HS-27A (cell line): Measurements from ENCODE around the gene HMGN3.
"Not testable (repeated sequence)": the region's sequence is repeated elsewhere in the genome, so short reads cannot be mapped to it uniquely, and the experiment has no call there.

Source experiments
- DNase-seq: peaks from one replicate; pipeline ENCODE4 v3.0.0-alpha.2; 2012; ENCODE audit warnings: low read depth, missing footprints

Gene HMGN3

DNA sequence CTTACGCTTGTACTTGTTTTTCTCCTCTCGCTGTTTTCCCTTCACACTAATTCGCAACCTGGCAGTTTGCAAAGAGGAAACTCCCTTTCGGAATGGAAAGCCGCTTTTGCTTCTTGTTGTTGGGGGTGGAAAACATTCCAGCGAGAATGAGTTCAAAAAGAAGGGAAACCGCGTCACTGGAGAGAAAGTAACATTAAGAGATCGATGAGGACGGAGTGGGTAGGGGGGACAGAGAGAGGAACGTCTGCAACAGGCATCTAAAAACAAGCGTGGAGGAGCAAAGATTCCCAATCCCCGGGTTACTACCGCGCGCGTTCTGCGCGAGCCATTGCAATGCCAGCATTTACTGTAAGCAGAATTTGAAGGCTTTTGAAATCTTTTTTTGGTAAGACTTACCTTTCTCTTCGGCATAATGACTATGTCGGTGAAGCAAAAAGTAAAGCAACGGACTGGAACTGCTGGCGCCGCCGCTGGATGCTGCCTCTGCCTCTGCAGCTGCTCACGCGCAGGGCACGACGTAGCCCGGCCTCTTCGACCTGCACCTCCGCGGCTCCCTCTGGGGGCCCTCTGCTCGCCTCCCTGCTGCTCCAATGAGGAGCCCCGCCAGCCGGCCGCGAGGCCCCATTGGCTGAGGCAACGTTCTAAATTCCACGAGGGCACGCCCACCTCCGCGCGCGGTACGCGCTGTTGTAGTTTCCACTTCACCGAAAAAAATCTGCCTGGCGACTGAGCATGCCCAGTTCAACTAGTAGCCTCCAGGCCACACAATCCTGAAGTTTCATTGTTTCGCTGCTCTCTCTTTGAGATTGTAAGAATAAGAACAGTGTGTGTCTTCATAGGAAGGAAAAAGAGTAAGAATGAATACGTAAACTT is at the start of gene HMGN3:
Gene HMGN3 (minus strand): TSS at position 533 of the 873 bp plus-strand sequence.
- peak; percentile 31 for DNase-seq

DNA sequence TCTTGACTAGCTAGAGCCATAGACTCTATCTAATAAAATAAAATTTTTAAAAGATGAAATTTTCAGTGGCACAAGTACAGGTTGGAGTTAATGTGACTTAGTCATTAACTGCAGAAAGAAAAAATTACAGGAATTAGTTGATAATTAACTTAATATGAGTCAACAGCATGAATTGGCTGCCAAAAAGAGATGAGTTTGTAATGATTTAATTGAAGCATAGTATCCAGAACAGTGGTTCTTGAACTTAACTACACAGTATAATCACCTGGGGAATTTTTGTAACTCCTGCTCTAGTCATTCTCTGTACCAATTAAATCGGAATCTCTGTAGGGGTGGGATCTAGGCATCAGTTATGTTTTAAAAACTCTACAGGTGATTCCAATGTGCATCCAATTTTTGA is 46.3 kb upstream of the HMGN3 start:
- no peak for DNase-seq

DNA sequence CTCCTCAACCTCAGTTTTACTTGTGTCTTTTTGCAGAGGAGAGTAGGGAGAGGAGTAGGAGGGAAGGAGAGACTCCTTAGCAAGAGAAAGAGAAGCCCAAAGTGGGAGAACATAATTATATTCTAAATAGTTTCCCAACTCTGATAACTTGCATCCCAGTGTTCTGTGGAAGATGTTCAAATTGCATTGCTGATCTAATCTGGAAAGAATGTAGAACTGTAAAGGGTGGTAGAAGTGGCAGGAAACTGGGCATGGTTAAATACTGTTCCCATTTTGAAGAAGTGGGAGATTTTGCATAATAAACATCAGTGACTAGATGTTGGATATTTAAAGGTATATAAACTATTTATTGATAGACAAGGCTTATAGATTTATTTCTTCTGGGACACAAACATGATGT is 42.6 kb upstream of the HMGN3 start:
- DNase-seq = no peak

DNA sequence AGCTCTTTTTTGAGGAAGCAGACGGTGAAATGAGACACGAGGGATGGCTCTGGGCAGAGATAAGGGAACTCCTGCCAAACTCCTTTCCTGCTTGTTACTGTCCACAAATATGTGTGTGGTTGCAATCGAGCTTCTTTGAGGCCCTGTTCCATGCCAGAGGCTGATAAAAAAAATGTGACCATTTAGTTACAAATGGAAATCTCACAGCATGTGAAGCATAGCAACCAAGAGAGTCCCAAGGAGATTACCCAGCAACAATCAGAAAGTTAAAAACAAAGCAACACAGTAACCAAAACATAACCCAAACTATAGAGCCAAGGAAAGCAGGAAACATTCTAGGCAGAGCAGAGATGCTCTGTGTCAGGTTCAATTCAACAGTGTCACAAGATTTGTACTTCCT is 35.4 kb upstream of the HMGN3 start:
- no peak for DNase-seq

DNA sequence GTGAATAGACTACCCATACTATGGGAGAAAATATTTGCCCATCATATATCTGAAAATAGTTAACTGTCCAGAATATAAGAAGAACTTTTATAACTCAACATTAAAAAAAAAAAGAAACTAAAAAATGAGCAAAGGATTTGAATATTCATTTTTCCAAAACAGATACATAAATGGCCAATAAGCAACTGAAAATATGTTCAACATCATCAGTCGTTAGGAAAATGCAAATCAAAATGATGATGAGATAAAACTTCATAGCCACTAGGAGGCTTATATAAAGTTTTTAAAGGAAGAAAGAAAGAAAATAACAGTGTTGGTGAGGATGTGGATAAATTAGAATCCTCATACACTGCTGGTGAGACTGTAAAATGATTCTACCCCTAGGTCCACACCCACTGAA is 32.6 kb upstream of the HMGN3 start:
- DNase-seq = no peak

DNA sequence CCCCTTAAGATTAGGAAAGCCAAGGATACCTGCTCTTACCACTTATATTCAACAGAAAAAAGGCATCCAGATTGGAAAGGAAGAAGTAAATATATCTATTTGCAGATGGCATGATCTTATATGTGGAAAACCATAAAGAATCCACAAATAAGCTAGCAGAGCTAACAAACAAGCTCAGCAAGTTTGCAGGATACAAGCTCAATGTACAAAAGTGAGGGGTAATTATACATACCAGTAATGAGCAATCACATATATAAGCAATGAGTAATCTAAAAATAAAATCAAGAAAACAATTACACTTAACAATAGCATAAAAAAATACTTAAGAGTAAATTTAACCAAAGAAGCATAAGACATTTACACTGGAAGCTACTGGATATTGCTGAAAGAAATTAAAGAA is 31.6 kb upstream of the HMGN3 start:
- no peak for DNase-seq

DNA sequence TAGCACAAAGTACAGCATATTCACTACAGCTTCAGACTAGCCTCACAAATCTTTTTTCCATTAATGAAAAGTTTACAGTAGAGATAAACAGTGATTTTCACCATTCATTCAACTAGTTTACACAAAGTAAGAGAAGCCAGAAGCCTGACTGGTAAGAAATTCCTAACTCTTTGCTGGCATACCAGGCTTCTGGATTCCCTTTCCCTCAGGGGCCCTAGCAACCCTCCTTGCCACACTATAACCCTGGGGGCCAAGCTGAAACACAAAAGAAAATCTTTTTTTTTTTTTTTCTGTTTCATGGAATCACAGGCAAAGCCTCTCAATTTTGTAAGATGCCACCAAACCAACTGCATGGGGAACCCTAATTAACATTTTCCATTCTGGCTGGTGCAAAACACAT is 28.9 kb upstream of the HMGN3 start:
- DNase-seq = no peak

DNA sequence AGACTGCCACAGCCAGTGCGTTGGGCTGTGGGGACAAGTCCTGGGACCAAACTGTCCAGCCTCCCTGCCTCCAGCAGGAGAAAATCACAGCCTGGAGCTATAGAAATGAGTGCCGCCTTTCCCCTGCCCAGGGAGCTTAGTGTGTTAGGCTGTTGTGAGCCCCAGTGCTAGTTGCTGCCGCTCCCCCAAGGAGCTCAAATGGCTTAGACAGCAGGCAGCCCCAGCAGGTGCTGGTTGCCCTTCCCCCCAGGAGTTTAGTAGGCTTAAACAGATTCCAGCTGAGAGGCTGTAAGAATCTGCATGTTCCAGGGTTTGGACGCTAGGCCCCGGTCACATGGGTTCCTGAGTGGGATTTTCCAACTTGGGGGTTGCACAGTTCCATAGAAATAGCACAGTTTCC is 27.2 kb upstream of the HMGN3 start:
- no peak for DNase-seq

DNA sequence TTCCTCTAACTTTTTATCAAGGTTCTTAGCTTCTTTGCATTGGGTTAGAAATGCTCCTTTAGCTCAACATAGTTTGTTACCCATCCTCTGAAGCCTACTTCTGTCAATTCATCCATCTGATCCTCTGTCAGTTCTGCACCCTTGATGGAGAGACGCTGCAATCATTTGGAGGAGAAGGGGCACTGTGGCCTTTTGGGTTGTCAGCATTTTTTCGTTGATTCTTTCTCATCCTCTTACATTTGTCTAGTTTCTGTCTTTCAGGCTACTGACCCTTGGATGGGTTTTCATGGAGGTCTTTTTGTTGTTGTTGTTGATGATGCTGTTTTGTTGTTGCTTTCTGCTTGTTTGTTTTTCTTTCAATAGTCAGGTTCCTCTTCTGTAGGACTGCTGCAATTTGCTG is 26.3 kb upstream of the HMGN3 start:
- DNase-seq = no peak

DNA sequence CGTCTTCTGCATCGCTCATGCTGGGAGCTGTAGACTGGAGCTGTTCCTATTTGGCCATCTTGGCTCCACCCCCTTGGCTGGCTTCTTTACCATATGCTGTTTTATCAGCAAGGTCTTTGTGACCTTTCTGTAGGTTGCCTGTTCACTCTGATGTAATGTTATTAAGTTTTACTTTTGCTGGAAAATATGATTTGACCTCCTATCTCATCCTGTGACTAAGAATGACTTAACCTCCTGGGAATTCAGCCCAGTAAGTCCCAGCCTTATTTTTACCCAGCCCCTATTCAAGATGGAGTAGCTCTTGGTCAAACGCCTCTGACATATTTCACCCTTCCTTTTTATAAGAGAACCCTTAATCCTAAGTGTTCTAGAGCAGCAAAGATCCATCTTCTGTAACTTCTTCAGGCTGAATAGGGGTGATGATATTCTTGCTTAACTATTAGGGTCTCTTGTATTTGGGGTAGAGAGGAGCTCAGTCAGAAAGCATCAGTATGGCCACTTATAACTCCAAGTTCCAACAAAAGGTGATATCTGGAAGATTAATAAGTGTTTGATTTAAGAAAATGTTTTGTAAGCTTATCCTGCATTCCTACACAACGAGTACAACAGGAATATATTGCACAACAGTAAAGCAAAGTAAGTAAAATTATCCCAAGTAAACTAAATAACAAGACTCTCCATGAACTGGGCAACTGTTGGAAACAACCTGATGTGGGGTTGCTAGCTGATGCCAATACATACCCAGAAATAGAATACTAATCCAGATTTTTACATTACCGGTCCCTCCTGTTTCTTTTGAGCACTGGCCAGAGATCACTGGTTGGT is 23.1 kb upstream of the HMGN3 start:
- DNase-seq = no peak

DNA sequence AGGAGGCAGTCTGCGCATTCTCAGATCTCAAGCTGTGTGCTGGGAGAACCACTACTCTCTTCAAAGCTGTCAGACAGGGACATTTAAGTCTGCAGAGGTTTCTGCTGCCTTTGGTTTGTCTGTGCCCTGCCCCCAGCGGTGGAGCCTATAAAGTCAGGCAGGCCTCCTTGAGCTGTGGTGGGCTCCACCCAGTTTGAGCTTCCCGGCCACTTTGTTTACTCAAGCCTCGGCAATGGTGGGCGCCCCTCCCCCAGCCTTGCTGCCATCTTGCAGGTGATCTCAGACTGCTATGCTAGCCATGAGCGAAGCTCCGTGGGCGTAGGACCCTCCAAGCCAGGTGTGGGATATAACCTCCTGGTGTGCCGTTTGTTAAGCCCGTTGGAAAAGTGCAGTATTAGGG is 22.3 kb upstream of the HMGN3 start:
- not testable (repeated sequence) for DNase-seq

DNA sequence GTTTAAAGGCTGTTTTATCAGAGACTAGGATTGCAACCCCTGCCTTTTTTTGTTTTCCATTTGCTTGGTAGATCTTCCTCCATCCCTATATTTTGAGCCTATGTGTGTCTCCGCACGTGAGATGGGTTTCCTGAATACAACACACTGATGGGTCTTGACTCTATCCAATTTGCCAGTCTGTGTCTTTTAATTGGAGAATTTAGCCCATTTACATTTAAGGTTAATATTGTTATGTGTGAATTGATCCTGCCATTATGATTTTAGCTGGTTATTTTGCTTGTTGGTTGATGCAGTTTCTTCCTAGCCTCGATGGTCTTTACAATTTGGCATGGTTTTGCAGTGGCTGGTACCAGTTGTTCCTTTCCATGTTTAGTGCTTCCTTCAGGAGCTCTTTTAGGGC is 20.6 kb upstream of the HMGN3 start:
- DNase-seq = not testable (repeated sequence)

DNA sequence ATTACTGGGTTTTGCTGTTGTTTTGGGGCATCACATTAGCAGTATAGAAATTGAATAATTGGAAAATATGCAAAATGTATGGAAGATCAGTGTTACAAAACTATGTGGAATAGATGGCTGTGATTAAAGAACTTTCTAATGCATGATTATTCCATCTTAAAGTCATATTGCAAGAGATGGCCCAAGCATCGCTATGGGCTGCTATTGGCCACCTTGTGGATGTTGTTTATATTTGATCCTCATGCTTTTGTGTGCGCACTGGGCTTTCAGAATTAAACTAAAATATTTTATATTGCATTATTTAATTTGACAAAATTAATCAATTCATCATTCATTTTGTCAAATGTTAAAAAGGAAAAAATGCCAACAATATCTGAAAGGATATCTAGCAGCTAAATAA is 16.1 kb upstream of the HMGN3 start:
- DNase-seq = no peak

DNA sequence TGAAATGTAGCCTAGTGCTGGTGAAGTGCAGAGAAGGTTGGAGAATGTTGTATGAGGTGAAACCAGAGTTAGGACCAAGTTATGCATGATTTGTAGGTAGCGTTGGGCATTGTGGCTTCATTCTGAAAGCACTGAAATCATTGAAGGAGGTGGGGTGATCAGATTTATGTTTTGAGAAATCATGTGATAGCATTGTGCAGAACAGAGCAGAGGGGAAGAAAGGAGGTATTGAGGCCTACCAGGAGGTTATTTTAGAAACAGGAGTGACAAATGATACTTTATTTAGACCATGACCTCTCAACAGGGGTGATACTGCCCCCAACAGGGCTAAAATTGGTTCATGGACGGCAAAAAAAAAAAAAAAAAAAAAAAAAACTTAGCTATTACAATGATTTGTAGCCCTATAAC is 15.6 kb upstream of the HMGN3 start:
- no peak for DNase-seq

DNA sequence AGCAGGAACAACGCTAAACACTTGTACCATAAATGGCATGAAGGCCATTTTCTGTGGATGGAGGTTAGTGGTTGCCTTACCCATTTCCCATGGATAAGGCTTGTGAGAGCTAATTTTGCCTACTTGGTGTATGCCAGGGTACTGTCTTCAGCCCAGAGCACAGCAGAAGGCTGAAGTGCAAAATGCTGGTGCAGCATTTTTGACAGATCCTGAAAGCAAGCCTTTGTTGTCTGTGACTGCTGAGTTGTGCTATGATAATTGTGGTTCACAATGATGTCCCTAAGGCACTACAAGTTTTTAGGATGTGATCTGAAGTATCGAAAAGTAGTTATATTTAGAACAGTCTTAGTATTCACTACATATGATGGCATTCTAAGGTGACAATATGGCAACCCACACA is 14.7 kb upstream of the HMGN3 start:
- DNase-seq = no peak

DNA sequence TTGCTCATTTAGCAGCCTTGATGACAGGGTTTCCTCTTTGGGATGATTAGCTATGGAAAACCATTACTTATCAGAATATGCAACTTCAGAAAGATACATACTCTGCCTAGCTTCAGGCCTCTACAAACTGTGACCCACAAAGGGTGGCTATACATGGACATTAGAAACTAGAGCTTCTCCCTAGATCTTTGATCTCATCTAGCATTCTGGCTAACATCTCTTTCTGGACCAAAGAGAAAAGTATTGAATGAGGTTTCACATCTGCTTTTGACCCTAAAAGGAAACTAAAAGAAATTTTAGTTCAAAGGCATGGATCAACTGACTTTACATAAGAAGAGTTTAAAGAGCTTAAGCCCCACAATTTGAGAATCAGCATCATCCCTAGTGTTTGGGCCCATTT is 12.4 kb upstream of the HMGN3 start:
- no peak for DNase-seq

DNA sequence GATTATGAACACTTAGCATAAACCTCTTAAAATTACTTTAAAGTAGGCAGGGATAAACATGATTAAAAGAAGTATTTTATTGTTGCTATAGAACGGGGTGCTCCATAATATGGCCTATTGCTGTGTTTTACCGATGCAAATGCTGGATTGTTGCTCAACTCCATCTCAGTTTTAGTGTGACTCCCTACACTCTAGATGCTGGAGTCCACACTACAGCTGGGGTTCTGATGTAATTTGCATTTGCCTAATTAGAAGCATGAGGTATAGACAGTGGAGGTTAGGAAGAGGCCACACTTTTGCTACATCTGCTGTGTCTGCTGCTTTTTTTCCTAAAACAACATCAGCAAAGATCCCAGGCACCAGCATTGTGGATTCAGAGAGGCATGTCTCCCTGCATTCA is 6.7 kb upstream of the HMGN3 start:
- DNase-seq = no peak

DNA sequence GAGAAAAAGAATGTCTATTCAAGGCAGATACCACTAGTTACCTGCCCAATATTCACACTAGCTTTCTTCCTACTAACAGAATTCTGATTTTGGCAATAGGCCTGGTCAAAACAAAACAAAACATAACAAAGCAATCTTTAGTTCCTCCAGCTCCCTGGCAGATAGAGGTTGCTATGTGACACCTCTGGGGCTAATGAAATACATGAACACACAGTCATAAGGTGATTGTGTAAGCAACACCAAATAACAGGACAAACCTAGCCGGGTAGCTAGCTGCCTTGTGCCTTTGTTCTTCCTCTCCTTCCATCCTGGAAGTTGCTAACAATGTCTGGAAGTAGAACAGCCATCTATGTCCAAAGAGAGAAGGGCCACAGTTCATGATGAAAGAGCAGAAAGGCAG is 6.0 kb upstream of the HMGN3 start:
- no peak for DNase-seq

DNA sequence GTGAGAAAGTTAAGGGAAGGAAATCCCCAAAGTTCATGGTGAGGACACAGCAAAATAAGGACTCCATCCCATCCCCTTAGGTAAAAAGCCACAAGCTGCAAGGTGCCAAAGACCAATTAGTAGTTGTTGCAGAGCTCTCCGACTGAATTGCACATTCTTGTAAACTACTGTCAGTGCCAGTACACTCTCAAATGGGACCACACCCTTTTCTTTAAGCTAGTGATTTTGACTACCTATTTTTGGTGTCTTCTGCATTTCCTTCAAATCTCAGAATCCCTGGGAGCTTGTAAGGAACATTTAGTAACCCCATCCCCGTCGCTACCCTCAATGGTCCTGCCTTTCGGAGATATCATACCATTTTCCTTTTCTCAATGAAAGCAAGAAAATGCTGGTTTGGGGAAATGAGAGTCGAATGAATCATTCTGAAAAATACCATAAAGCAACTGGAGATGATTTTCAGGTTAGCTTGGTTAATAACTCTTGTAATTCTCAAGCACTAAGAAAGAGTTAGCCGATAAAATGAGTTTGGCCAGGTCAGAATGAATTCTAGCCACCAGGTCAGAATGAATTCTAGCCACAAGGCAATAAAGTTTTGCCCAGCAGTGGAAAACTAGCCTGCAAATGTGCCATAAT is 5.2 kb upstream of the HMGN3 start:
- DNase-seq = no peak

DNA sequence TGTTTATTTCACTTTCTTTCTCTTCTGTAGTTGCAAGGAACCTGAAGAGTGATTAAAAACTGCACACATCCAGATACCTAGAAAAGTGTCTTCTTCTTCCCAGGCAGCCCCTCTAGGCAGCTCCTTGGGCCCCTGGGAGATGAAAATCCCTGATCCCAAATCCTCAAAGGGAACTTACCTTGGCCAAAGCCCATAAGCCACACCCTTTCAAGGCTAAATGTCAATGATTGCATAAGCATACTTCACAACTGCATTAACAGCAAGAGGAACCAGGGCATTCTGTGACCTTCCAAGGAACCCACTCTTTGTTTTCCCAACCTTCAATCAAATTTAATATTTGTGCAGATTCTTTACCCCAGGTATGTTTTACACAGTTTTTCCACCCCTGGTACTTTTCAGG is 4.4 kb upstream of the HMGN3 start:
- no peak for DNase-seq

DNA sequence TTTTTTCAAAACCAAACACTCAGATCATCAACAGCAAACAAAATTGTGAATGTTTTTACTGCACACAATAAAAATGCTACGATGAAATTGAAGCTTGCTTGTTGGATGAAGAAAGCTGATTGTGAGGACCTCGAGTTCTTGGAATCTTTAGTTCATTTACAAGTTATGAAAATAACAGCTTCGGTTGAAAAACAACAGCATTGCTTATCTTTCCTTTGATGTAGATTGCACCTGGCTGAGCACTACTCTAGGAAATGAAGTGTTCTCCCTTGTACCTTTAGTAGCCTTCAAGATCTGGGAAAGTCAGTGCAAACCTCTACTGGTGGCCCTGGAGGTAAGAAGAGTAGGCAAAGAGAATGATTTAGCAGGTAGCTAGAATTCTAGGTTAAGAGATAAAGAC is 2.2 kb upstream of the HMGN3 start:
- no peak for DNase-seq

DNA sequence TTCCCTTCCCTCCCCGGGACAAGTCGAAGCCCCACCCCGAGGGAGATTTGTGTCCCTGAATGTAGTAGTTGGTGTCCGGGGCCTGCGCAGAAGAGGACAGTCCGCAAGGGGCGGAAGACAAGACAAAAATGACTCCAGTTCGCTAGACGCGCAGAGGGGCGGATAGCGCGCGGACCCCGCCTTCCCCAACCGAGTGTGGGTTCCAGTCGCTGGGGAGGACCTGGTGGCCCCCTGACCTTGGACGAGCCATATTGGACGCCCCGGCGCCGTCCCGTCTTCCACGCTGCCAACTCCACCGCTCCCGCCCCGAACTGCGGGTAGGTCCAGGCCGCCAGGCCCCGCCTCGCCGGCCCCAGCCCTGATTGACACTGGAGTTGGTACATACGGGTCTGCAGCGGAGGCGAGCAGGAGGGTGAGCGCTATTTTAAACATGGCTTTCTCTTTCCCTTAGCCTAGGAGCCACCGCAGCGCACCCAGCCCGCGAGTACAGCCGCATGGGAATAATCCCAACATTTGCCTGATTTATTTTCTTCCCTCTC is 802 bp downstream of the HMGN3 start:
- peak; percentile 19 for DNase-seq
